ENCODE results near the gene FSTL3.
"Not testable (repeated sequence)": the region's sequence is repeated elsewhere in the genome, so short reads cannot be mapped to it uniquely, and the experiment has no call there.

The FSTL3 gene

GRCh38 chr19:711254-711653 is 35.1 kb downstream of the FSTL3 start:
- DNase-seq (ENCODE audit: low spot score), result no peak

- no peak for DNase-seq (ENCODE audit: low spot score)
Measured at GRCh38 chr19:715347-715746, 39.2 kb downstream of the FSTL3 start.

- DNase-seq (ENCODE audit: low spot score), result no peak
Measured at GRCh38 chr19:718251-718951, 42.2 kb downstream of the FSTL3 start.

GRCh38 chr19:718991-719512 is 42.9 kb downstream of the FSTL3 start:
- DNase-seq (ENCODE audit: low spot score), result no peak

GRCh38 chr19:719636-720344 is 43.6 kb downstream of the FSTL3 start:
- no peak for DNase-seq (ENCODE audit: low spot score)

- no peak for DNase-seq (ENCODE audit: low spot score)
Measured at GRCh38 chr19:720345-721160, 44.4 kb downstream of the FSTL3 start.

GRCh38 chr19:722553-723101 is 46.4 kb downstream of the FSTL3 start:
- no peak for DNase-seq (ENCODE audit: low spot score)

GRCh38 chr19:723247-723646 is 47.1 kb downstream of the FSTL3 start:
- DNase-seq (ENCODE audit: low spot score), result no peak

GRCh38 chr19:723714-724113 is 47.5 kb downstream of the FSTL3 start:
- DNase-seq (ENCODE audit: low spot score), result no peak

- DNase-seq (ENCODE audit: low spot score), result no peak
Measured at GRCh38 chr19:725461-726089, 49.4 kb downstream of the FSTL3 start.

GRCh38 chr19:726993-727956 is 51.1 kb downstream of the FSTL3 start:
- DNase-seq (ENCODE audit: low spot score), result no peak

GRCh38 chr19:728011-728410 is 51.8 kb downstream of the FSTL3 start:
- DNase-seq (ENCODE audit: low spot score), result no peak

GRCh38 chr19:729564-729963 is 53.4 kb downstream of the FSTL3 start:
- DNase-seq (ENCODE audit: low spot score), result not testable (repeated sequence)

GRCh38 chr19:729965-730668 is 53.9 kb downstream of the FSTL3 start:
- DNase-seq (ENCODE audit: low spot score), result no peak

- DNase-seq (ENCODE audit: low spot score), result no peak
Measured at GRCh38 chr19:731000-731399, 54.8 kb downstream of the FSTL3 start.

- DNase-seq (ENCODE audit: low spot score), result no peak
Measured at GRCh38 chr19:732148-733069, 56.2 kb downstream of the FSTL3 start.

All from CD4-positive, alpha-beta T cell treated with Interleukin-2 at 100 ng/mL for 4 hours (primary cell).